ENCODE data around the gene GOLGA6D. TPM values are rescaled to one million over a fixed set of nuclear protein-coding genes. Genes with fewer than 3 reads are reported as not detected.

Gene GOLGA6D
- total and polyA plus RNA-seq, 2 donors (not counting 3 experiments of a cell fraction or from before 2014, with no cell fraction given): not detected

DNA sequence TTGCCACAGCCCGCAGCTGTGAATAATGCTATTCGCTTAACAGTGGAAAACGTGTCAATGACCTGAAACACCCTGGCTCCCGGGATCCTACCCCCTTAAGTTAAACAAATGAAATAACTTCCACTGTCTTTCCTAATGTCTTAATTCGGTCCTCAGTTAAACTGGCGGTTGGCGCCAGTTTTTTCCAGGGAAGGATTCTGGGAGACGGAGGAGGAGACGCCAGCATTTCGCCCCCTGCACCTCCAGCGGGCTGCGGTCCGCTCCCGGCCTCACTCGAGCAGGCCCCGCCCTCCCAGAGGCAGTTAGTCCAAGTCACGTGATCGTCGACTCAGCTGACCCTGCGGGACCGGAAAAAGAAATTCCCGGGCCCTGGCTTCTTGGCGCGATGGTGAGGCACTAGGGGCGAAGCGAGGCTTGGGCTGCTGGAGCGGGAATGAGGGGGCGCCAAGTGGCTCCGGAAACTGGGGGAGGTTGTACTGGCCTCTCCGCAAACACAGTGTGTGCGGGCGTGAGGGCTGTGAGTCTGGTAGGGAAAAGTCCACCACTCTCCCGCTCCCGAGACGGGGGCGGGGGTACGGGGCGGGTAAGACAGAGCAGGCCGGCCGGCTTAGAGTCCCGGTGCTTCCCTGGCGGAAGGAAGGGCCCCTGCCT, 53.2 kb downstream of the GOLGA6D start, which contains the start of gene COMMD4:
COMMD4 (plus strand) TSS at position 359 of the 651 bp plus-strand sequence; CDS start at position 386, 27 bp downstream.
- H2AFZ ChIP-seq (ENCODE audit: low read depth, low read length): peak within 1 kb of the TSS; percentile 92
- dilution Hi-C loops (cut with MboI; ENCODE audit: extremely low pct_ligation_motif_present, low sequenced_read_pairs) (no loop called here), intact Hi-C loops (cut with micrococcal nuclease) (no loop called here)
- POLR2A ChIA-PET: no interaction called here
- peaks cover 10% of the 10 kb centered on the region for H3K4me1 ChIP-seq (ENCODE audit: control insufficient read depth, extremely low read depth, insufficient read depth, low read length)
- no TSS peak for BruUV-seq (replicated peaks)
- H3K27ac ChIP-seq (ENCODE audit: insufficient read depth, low read depth, low read length): peak within 1 kb of the TSS; percentile 60
- peak within 1 kb of the TSS; percentile 94 for H3K4me2 ChIP-seq (ENCODE audit: insufficient read depth, low read length)
- CTCF ChIA-PET: interaction anchor here (0.6 kb wide), 1 partner anchor 329 kb away, joined by 3 read pairs; no protein-coding TSS in a partner anchor
- peaks cover 7% of the 10 kb centered on the region for H3K79me2 ChIP-seq (ENCODE audit: control insufficient read depth, insufficient read depth, low read length)
- peaks cover 0 to 8% of the 10 kb centered on the region in 2 experiments for H3K36me3 ChIP-seq (ENCODE audit: control insufficient read depth in 2 of 2, extremely low read depth in 1 of 2, insufficient read depth in 2 of 2, low read length in 2 of 2)
- H3K9me3 ChIP-seq (replicated peaks; ENCODE audit: control insufficient read depth, insufficient read depth, low read length): no peaks in the 10 kb centered on the region
- H3K4me3 ChIP-seq (replicated peaks in 1 of 3; ENCODE audit: insufficient read depth in 1 of 3, low read depth in 1 of 3, low read length in 3 of 3): peak within 1 kb of the TSS; percentile 50 to 85 (median 67)
- H4K20me1 ChIP-seq (replicated peaks; ENCODE audit: control insufficient read depth, extremely low read depth, insufficient read depth, low read length): no peaks in the 10 kb centered on the region
- H3K27me3 ChIP-seq (ENCODE audit: control insufficient read depth in 2 of 2, insufficient read depth in 2 of 2, low read length in 2 of 2): no peaks in the 10 kb centered on the region
- TF ChIP-seq JUN (IDR thresholded peaks at IDR 0.05; ENCODE audit: borderline replicate concordance, insufficient read depth, insufficient read length, low read depth) (no peak), POLR2A (IDR thresholded peaks at IDR 0.05; ENCODE audit: low read depth, low read length) (peak; percentile 85), POLR2AphosphoS5 (IDR thresholded peaks at IDR 0.05; ENCODE audit: insufficient read depth, low read depth, low read length) (peak; percentile 76), FOS (IDR thresholded peaks at IDR 0.05; ENCODE audit: borderline replicate concordance, insufficient read depth, low read length) (no peak)
- TF ChIP-seq, protein P1, sequence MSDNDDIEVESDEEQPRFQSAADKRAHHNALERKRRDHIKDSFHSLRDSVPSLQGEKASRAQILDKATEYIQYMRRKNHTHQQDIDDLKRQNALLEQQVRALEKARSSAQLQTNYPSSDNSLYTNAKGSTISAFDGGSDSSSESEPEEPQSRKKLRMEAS (IDR thresholded peaks at IDR 0.05; ENCODE audit: insufficient read depth, insufficient read length): peak; percentile 66
- H3K9ac ChIP-seq (replicated peaks; ENCODE audit: extremely low read depth, insufficient read depth, low read length): peak within 1 kb of the TSS; percentile 83
- DNase-seq (ENCODE audit: low read depth, low spot score) (peak; percentile 89), FAIRE-seq (peak; percentile 93)
- no peaks in the 10 kb centered on the region for H3K9me1 ChIP-seq (replicated peaks; ENCODE audit: control insufficient read depth, extremely low read depth, insufficient read depth, low read length)

DNA sequence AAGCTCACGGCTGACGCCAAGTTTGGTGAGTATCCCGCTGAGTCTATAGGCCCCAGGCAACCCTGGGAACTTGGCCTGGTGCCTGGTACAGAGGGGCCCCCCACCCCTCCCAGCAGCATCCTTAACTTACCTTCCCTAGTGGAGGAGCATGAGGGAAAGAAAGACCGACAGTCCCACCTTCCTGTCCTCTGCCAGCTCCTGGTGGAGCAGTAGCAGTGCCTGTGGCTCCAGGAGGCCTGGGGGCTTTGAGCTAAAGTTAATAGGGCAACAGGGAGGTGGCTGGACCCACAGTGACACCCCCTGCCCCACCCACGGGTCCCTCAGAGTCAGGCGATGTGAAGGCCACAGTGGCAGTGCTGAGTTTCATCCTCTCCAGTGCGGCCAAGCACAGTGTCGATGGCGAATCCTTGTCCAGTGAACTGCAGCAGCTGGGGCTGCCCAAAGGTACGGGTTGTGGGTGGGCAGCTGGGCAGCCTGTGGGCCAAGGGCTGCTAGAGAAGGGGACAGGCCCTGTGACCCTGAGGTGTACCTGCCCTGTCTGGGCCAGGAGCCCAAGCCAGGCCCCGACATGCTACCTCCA, 56.1 kb downstream of the GOLGA6D start:
- no peak overlapping the region for H2AFZ ChIP-seq (ENCODE audit: low read depth, low read length)
- H3K9ac ChIP-seq (replicated peaks; ENCODE audit: extremely low read depth, insufficient read depth, low read length): no peak overlapping the region
- no peak for FAIRE-seq
- no peak overlapping the region for H3K4me2 ChIP-seq (ENCODE audit: insufficient read depth, low read length)
- peaks cover 10% of the 10 kb centered on the region for H3K4me1 ChIP-seq (ENCODE audit: control insufficient read depth, extremely low read depth, insufficient read depth, low read length)
- BruUV-seq (replicated peaks): no TSS peak
- no peaks in the 10 kb centered on the region for H4K20me1 ChIP-seq (replicated peaks; ENCODE audit: control insufficient read depth, extremely low read depth, insufficient read depth, low read length)
- no peaks in the 10 kb centered on the region for H3K27me3 ChIP-seq (ENCODE audit: control insufficient read depth in 2 of 2, insufficient read depth in 2 of 2, low read length in 2 of 2)
- ChIA-PET POLR2A (no interaction called here), CTCF (no interaction called here)
- H3K4me3 ChIP-seq (replicated peaks in 1 of 3; ENCODE audit: insufficient read depth in 1 of 3, low read depth in 1 of 3, low read length in 3 of 3): no peak overlapping the region
- dilution Hi-C loops (cut with MboI; ENCODE audit: extremely low pct_ligation_motif_present, low sequenced_read_pairs): no loop called here
- intact Hi-C loops (cut with micrococcal nuclease): no loop called here
- no peaks in the 10 kb centered on the region for H3K9me1 ChIP-seq (replicated peaks; ENCODE audit: control insufficient read depth, extremely low read depth, insufficient read depth, low read length)
- no peak for TF ChIP-seq JUN (IDR thresholded peaks at IDR 0.05; ENCODE audit: borderline replicate concordance, insufficient read depth, insufficient read length, low read depth)
- TF ChIP-seq FOS (IDR thresholded peaks at IDR 0.05; ENCODE audit: borderline replicate concordance, insufficient read depth, low read length): no peak
- TF ChIP-seq POLR2A (IDR thresholded peaks at IDR 0.05; ENCODE audit: low read depth, low read length): no peak
- TF ChIP-seq, protein P1 (IDR thresholded peaks at IDR 0.05; ENCODE audit: insufficient read depth, insufficient read length): no peak
- no peak for TF ChIP-seq GATA2 (IDR thresholded peaks at IDR 0.05; ENCODE audit: insufficient read depth, insufficient read length, low read depth, low read length)
- no peak for TF ChIP-seq MYC (IDR thresholded peaks at IDR 0.05; ENCODE audit: low read depth, low read length)
- TF ChIP-seq, protein P2, sequence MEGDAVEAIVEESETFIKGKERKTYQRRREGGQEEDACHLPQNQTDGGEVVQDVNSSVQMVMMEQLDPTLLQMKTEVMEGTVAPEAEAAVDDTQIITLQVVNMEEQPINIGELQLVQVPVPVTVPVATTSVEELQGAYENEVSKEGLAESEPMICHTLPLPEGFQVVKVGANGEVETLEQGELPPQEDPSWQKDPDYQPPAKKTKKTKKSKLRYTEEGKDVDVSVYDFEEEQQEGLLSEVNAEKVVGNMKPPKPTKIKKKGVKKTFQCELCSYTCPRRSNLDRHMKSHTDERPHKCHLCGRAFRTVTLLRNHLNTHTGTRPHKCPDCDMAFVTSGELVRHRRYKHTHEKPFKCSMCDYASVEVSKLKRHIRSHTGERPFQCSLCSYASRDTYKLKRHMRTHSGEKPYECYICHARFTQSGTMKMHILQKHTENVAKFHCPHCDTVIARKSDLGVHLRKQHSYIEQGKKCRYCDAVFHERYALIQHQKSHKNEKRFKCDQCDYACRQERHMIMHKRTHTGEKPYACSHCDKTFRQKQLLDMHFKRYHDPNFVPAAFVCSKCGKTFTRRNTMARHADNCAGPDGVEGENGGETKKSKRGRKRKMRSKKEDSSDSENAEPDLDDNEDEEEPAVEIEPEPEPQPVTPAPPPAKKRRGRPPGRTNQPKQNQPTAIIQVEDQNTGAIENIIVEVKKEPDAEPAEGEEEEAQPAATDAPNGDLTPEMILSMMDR (IDR thresholded peaks at IDR 0.05; ENCODE audit: extremely low read depth in 1 of 2, insufficient read depth in 1 of 2, low read depth in 1 of 2, low read length in 2 of 2): no peak
- TF ChIP-seq EZH2 (IDR thresholded peaks at IDR 0.05; ENCODE audit: borderline replicate concordance, low read depth, low read length, severe bottlenecking): no peak
- TF ChIP-seq POLR2AphosphoS5 (IDR thresholded peaks at IDR 0.05; ENCODE audit: insufficient read depth, low read depth, low read length): no peak
- peaks cover 7% of the 10 kb centered on the region for H3K79me2 ChIP-seq (ENCODE audit: control insufficient read depth, insufficient read depth, low read length)
- H3K36me3 ChIP-seq (ENCODE audit: control insufficient read depth in 2 of 2, extremely low read depth in 1 of 2, insufficient read depth in 2 of 2, low read length in 2 of 2): peaks cover 0 to 8% of the 10 kb centered on the region in 2 experiments
- H3K27ac ChIP-seq (ENCODE audit: insufficient read depth, low read depth, low read length): no peak overlapping the region
- H3K9me3 ChIP-seq (replicated peaks; ENCODE audit: control insufficient read depth, insufficient read depth, low read length): no peaks in the 10 kb centered on the region
- DNase-seq (ENCODE audit: low read depth, low spot score): no peak

All from endothelial cell of umbilical vein (primary cell).